RWPE2 (cell line): ENCODE results near the gene KRTAP9-2.
A peak's percentile ranks its signal among the peaks of the same experiment; 100 is the strongest.

Experiments used
- ATAC-seq: fragments of 200-7000 bp; cut with Tn5 transposase; 3 replicates; pipeline ENCODE4 v1.9.1; 2021; ENCODE audit warnings: low read depth
- DNase-seq: peaks from one replicate; pipeline ENCODE4 v3.0.0-alpha.2; 2020; ENCODE audit warnings: low spot score
- H3K27ac ChIP-seq: fragments of 450-650 bp; 2 replicates; pipeline ENCODE4 v1.5.1; 2017; ENCODE audit warnings: mild to moderate bottlenecking; ENCODE audit not compliant: poor library complexity, severe bottlenecking
- H3K27me3 ChIP-seq: fragments of 250-450 bp; sonication (Bioruptor Pico); 2 replicates; pipeline ENCODE4 v1.5.1; 2021; ENCODE audit warnings: mild to moderate bottlenecking, moderate library complexity; ENCODE audit not compliant: insufficient read depth, poor library complexity, severe bottlenecking
- H3K36me3 ChIP-seq: fragments of 250-450 bp; sonication (Bioruptor Pico); 2 replicates; pipeline ENCODE4 v1.5.1; 2020; ENCODE audit warnings: low read depth, mild to moderate bottlenecking, moderate library complexity
- H3K4me1 ChIP-seq: fragments of 250-450 bp; sonication (Bioruptor Pico); 2 replicates; pipeline ENCODE4 v1.5.1; 2021; ENCODE audit warnings: mild to moderate bottlenecking, moderate library complexity; ENCODE audit not compliant: insufficient read depth, poor library complexity, severe bottlenecking
- H3K4me3 ChIP-seq: fragments of 250-450 bp; sonication (Bioruptor Pico); 2 replicates; pipeline ENCODE4 v1.5.1; 2021; ENCODE audit warnings: mild to moderate bottlenecking, moderate library complexity; ENCODE audit not compliant: severe bottlenecking
- H3K9me3 ChIP-seq: fragments of 250-450 bp; sonication (Bioruptor Pico); 2 replicates; pipeline ENCODE4 v1.5.1; 2021; ENCODE audit warnings: mild to moderate bottlenecking, moderate library complexity; ENCODE audit not compliant: severe bottlenecking
- TF ChIP-seq, protein P1 (sequence below): fragments of 450-650 bp; IDR thresholded peaks from one replicate; pipeline ENCODE4 v1.5.1; 2017; ENCODE audit warnings: mild to moderate bottlenecking, moderate library complexity; ENCODE audit not compliant: poor library complexity, severe bottlenecking

KRTAP9-2 gene

GRCh38 chr17:41196068-41196467, 30.4 kb upstream of the KRTAP9-2 start:
- ATAC-seq (no peak), DNase-seq (no peak)
- H3K4me1 ChIP-seq: no peaks in the 10 kb centered on the region
- no peak overlapping the region for H3K27ac ChIP-seq
- TF ChIP-seq, protein P1, sequence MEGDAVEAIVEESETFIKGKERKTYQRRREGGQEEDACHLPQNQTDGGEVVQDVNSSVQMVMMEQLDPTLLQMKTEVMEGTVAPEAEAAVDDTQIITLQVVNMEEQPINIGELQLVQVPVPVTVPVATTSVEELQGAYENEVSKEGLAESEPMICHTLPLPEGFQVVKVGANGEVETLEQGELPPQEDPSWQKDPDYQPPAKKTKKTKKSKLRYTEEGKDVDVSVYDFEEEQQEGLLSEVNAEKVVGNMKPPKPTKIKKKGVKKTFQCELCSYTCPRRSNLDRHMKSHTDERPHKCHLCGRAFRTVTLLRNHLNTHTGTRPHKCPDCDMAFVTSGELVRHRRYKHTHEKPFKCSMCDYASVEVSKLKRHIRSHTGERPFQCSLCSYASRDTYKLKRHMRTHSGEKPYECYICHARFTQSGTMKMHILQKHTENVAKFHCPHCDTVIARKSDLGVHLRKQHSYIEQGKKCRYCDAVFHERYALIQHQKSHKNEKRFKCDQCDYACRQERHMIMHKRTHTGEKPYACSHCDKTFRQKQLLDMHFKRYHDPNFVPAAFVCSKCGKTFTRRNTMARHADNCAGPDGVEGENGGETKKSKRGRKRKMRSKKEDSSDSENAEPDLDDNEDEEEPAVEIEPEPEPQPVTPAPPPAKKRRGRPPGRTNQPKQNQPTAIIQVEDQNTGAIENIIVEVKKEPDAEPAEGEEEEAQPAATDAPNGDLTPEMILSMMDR: no peak
- no peaks in the 10 kb centered on the region for H3K27me3 ChIP-seq
- no peaks in the 10 kb centered on the region for H3K9me3 ChIP-seq
- H3K4me3 ChIP-seq: no peak overlapping the region
- no peaks in the 10 kb centered on the region for H3K36me3 ChIP-seq

GRCh38 chr17:41199421-41200078, 26.9 kb upstream of the KRTAP9-2 start:
- Histone ChIP-seq H3K4me3 (no peak overlapping the region), H3K27me3 (no peaks in the 10 kb centered on the region), H3K4me1 (no peaks in the 10 kb centered on the region), H3K27ac (no peak overlapping the region), H3K9me3 (no peaks in the 10 kb centered on the region), H3K36me3 (no peaks in the 10 kb centered on the region)
- TF ChIP-seq, protein P1: no peak
- DNase-seq (no peak), ATAC-seq (no peak)

DNA sequence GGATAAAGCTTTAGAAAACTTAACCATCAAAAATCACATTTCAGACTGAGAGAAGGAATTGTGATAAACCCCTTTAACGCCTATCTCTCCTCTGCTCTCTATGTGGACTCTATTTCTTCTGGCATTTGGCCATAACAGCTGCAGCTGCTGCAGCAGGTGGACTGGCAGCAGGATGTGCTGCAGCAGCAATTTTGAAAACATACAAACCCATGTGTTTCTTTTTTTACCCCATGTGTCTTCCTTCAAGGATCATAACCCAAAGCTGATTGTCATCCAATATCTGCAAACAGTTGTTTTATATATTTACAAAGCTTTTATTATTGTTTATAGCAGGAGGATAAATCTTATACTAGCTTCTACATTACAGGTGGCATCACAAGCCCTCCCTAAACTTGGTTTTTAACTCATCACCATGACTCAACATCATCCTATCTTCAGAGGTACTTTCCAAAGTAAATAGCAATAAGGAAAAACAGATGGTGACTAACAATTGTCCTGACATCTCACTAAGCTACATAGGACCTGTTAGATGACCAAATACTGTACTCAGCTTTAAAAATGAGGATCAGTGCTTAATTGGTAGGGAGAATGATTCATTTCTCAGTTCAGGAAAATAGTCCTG, 14.5 kb upstream of the KRTAP9-2 start:
- DNase-seq: no peak
- TF ChIP-seq, protein P1: no peak
- Histone ChIP-seq H3K4me3 (no peak overlapping the region), H3K36me3 (no peaks in the 10 kb centered on the region), H3K4me1 (no peaks in the 10 kb centered on the region), H3K27ac (no peak overlapping the region), H3K27me3 (no peaks in the 10 kb centered on the region), H3K9me3 (no peaks in the 10 kb centered on the region)
- ATAC-seq: peak; percentile 61

GRCh38 chr17:41212524-41213169, 13.8 kb upstream of the KRTAP9-2 start:
- Histone ChIP-seq H3K27me3 (no peaks in the 10 kb centered on the region), H3K27ac (no peak overlapping the region), H3K9me3 (no peaks in the 10 kb centered on the region), H3K4me1 (no peaks in the 10 kb centered on the region), H3K4me3 (no peak overlapping the region), H3K36me3 (no peaks in the 10 kb centered on the region)
- ATAC-seq (no peak), DNase-seq (no peak)
- TF ChIP-seq, protein P1: no peak
